Esophagus muscularis mucosa (tissue), 4 donors: ENCODE data around the gene PROKR1. TPM values are rescaled to one million over a fixed set of nuclear protein-coding genes. Genes with fewer than 3 reads are reported as not detected.

ENCODE experiments used
- DNase-seq: peaks from one replicate; pipeline ENCODE4 v3.0.0-alpha.2; 2017; ENCODE audit errors: extremely low spot score
- H3K27ac ChIP-seq, 4 donors: fragments of 200-600 bp; sonication (generic); replicated peaks in 1 of 4; 1 replicate in 3 of 4; 2 replicates in 1 of 4; pipeline ENCODE4 v1.5.1; 2016 to 2019; ENCODE audit warnings: mild to moderate bottlenecking in 1 of 4
- H3K27me3 ChIP-seq, 4 donors: fragments of 200-600 bp; sonication (generic); one replicate each; pipeline versions ENCODE4 v1.5.1 to v1.6.0; 2016 to 2019
- H3K36me3 ChIP-seq, 4 donors: fragments of 200-600 bp; sonication (generic); one replicate each; pipeline ENCODE4 v1.5.1; 2016 to 2019
- H3K4me1 ChIP-seq, 4 donors: fragments of 200-600 bp; sonication (generic); one replicate each; pipeline ENCODE4 v1.5.1; 2016 to 2019
- H3K4me3 ChIP-seq, 4 donors: fragments of 200-600 bp; sonication (generic); 1 replicate in 2 of 4; 2 replicates in 2 of 4; pipeline ENCODE4 v1.5.1; 2016 to 2019; ENCODE audit warnings: mild to moderate bottlenecking in 4 of 4, moderate library complexity in 1 of 4
- H3K9me3 ChIP-seq, 4 donors: fragments of 200-600 bp; sonication (generic); 1 replicate in 3 of 4; 2 replicates in 1 of 4; pipeline ENCODE4 v1.5.1; 2016 to 2019
- CTCF ChIP-seq, 3 experiments: fragments of 200-600 bp in 2 of 3; fragments of 450-650 bp in 1 of 3; sonication (generic) in 2 of 3; IDR thresholded peaks; one replicate each; pipeline ENCODE4 v1.5.1; 2017 to 2019; ENCODE audit warnings: antibody characterized with exemption in 3 of 3, mild to moderate bottlenecking in 2 of 3, moderate library complexity in 1 of 3
- EP300 ChIP-seq: sonication (generic); formaldehyde crosslinking; IDR thresholded peaks from one replicate; pipeline ENCODE4 v1.6.1; 2017; ENCODE audit warnings: antibody characterized with exemption
- POLR2A ChIP-seq: fragments of 450-650 bp; IDR thresholded peaks from one replicate; pipeline ENCODE4 v1.6.1; 2017; ENCODE audit warnings: antibody characterized with exemption, moderate library complexity, mild to moderate bottlenecking, low read depth
- POLR2AphosphoS5 ChIP-seq, 2 donors: sonication (generic); formaldehyde crosslinking; IDR thresholded peaks; one replicate each; pipeline ENCODE4 v1.6.1; 2017; ENCODE audit warnings: antibody characterized with exemption in 2 of 2
- WGBS: methylation state at CpG from one replicate; pipeline ENCODE4 v1.1.5; 2018; 5-methylcytosine and 5-hydroxymethylcytosine counted together
- intact Hi-C: fragments of 100-400 bp; cut with DNase I; formaldehyde crosslinking; loops from one replicate; pipeline ENCODE4 v1.15.1; 2023
- total RNA-seq, 4 donors: library from RNA; depleted of rRNA; stranded (reverse); fragments of >200 nt; gene quantifications; one replicate each; pipeline versions ENCODE4 v1.1.0 to v1.2.1, GENCODE V29; 2016

Gene PROKR1
- total RNA-seq, 4 donors from 2014 or later: not detected

- TF ChIP-seq EP300 (no peak), POLR2A (no peak), CTCF (IDR thresholded peaks at IDR 0.05) (no peak), POLR2AphosphoS5 (IDR thresholded peaks at IDR 0.05) (no peak)
- H3K27me3 ChIP-seq: peaks cover 0 to 84% (median 11%) of the 10 kb centered on the region in 4 donors
- intact Hi-C loops: no loop called here
These were observed 2.1 kb downstream of the PROKR1 start for GRCh38 chr2:68645523-68645922.

GRCh38 chr2:68646303-68646702 is 2.9 kb downstream of the PROKR1 start:
- peaks cover 0 to 76% (median 11%) of the 10 kb centered on the region in 4 donors for H3K27me3 ChIP-seq

More at GRCh38 chr2:68645523-68645922, 2.1 kb downstream of the PROKR1 start:
- Histone ChIP-seq H3K4me1 (peaks cover 13 to 18% (median 17%) of the 10 kb centered on the region in 4 donors), H3K9me3 (no peaks in the 10 kb centered on the region), H3K4me3 (no peak overlapping the region), H3K36me3 (no peaks in the 10 kb centered on the region), H3K27ac (no peak overlapping the region)
- no peak for DNase-seq

GRCh38 chr2:68650645-68651044 is 7.3 kb downstream of the PROKR1 start:
- Histone ChIP-seq H3K27me3 (peaks cover 0 to 41% (median 2%) of the 10 kb centered on the region in 4 donors), H3K27ac (no peak overlapping the region), H3K4me3 (no peak overlapping the region), H3K9me3 (no peaks in the 10 kb centered on the region), H3K36me3 (no peaks in the 10 kb centered on the region), H3K4me1 (no peaks in the 10 kb centered on the region)
- TF ChIP-seq CTCF (IDR thresholded peaks at IDR 0.05): no peak
- no peak for TF ChIP-seq EP300
- TF ChIP-seq POLR2AphosphoS5 (IDR thresholded peaks at IDR 0.05): no peak
- TF ChIP-seq POLR2A: no peak
- intact Hi-C loops: no loop called here
- DNase-seq: no peak
- 96% methylated on average over 1 of the region's 1 CpG for WGBS

More at GRCh38 chr2:68646303-68646702, 2.9 kb downstream of the PROKR1 start:
- WGBS: 90% methylated on average over 3 of the region's 3 CpGs
- no peak for TF ChIP-seq POLR2AphosphoS5 (IDR thresholded peaks at IDR 0.05)
- TF ChIP-seq CTCF (IDR thresholded peaks at IDR 0.05): no peak
- no peak for TF ChIP-seq POLR2A
- no peak for TF ChIP-seq EP300
- intact Hi-C loops: no loop called here
- peaks cover 13 to 18% (median 17%) of the 10 kb centered on the region in 4 donors for H3K4me1 ChIP-seq
- H3K4me3 ChIP-seq: no peak overlapping the region
- no peaks in the 10 kb centered on the region for H3K9me3 ChIP-seq
- no peaks in the 10 kb centered on the region for H3K36me3 ChIP-seq
- H3K27ac ChIP-seq: no peak overlapping the region
- no peak for DNase-seq

- Histone ChIP-seq H3K9me3 (no peaks in the 10 kb centered on the region), H3K36me3 (no peaks in the 10 kb centered on the region), H3K27me3 (peaks cover 0 to 34% (median 0%) of the 10 kb centered on the region in 4 donors), H3K27ac (no peak overlapping the region), H3K4me3 (no peak overlapping the region), H3K4me1 (no peaks in the 10 kb centered on the region)
- 82% methylated on average over 8 of the region's 9 CpGs for WGBS
- DNase-seq: no peak
- intact Hi-C loops: no loop called here
- TF ChIP-seq CTCF (IDR thresholded peaks at IDR 0.05): no peak
- no peak for TF ChIP-seq POLR2A
- TF ChIP-seq EP300: no peak
- TF ChIP-seq POLR2AphosphoS5 (IDR thresholded peaks at IDR 0.05): no peak
These were observed 9.7 kb downstream of the PROKR1 start for GRCh38 chr2:68653034-68653433.

GRCh38 chr2:68653538-68653982 is 10.2 kb downstream of the PROKR1 start:
- intact Hi-C loops: no loop called here
- no peak for DNase-seq
- no peaks in the 10 kb centered on the region for H3K36me3 ChIP-seq
- H3K4me3 ChIP-seq: no peak overlapping the region
- H3K9me3 ChIP-seq: no peaks in the 10 kb centered on the region
- H3K4me1 ChIP-seq: no peaks in the 10 kb centered on the region
- 27% methylated on average over 10 of the region's 10 CpGs for WGBS
- H3K27ac ChIP-seq: no peak overlapping the region
- peaks cover 0 to 30% (median 0%) of the 10 kb centered on the region in 4 donors for H3K27me3 ChIP-seq
- TF ChIP-seq EP300: no peak
- TF ChIP-seq CTCF (IDR thresholded peaks at IDR 0.05): no peak
- TF ChIP-seq POLR2A: no peak
- TF ChIP-seq POLR2AphosphoS5 (IDR thresholded peaks at IDR 0.05): no peak
